T-helper 2 cell treated with Interferon-gamma antibody and Interleukin-4, amounts not matched to agents 5 μg/mL and 100 μg/mL, for 36 hours (primary cell): Measurements from ENCODE around the gene PLPPR2.
"Not testable (repeated sequence)": the region's sequence is repeated elsewhere in the genome, so short reads cannot be mapped to it uniquely, and the experiment has no call there.

Experiments
- DNase-seq: peaks from one replicate; pipeline ENCODE4 v3.0.0; 2021; ENCODE audit warnings: low spot score
- H3K27ac Mint-ChIP-seq: one replicate; pipeline ENCODE4 v1.8.0; 2021; ENCODE audit warnings: mild to moderate bottlenecking, mixed read lengths
- H3K27me3 Mint-ChIP-seq: one replicate; pipeline ENCODE4 v1.8.0; 2021; ENCODE audit warnings: low read depth, mixed read lengths
- H3K36me3 Mint-ChIP-seq: one replicate; pipeline ENCODE4 v1.8.0; 2021; ENCODE audit warnings: low read depth, mixed read lengths
- H3K4me1 Mint-ChIP-seq: one replicate; pipeline ENCODE4 v1.8.0; 2021; ENCODE audit warnings: low read depth, mixed read lengths
- H3K4me3 Mint-ChIP-seq: one replicate; pipeline ENCODE4 v1.8.0; 2022; ENCODE audit warnings: mild to moderate bottlenecking, moderate library complexity, mixed read lengths
- H3K9me3 Mint-ChIP-seq: one replicate; pipeline ENCODE4 v1.8.0; 2021; ENCODE audit warnings: mixed read lengths

PLPPR2 gene, protein sequence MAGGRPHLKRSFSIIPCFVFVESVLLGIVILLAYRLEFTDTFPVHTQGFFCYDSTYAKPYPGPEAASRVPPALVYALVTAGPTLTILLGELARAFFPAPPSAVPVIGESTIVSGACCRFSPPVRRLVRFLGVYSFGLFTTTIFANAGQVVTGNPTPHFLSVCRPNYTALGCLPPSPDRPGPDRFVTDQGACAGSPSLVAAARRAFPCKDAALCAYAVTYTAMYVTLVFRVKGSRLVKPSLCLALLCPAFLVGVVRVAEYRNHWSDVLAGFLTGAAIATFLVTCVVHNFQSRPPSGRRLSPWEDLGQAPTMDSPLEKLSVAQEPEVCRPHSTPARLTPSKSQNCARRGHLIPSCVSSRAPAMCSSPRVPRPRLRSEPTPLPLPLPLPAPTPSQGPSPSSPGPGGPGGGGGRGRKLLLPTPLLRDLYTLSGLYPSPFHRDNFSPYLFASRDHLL

GRCh38 chr19:11355160-11356073 lies at the start of gene PLPPR2:
TSS of gene PLPPR2 (plus strand) at chr19:11355432. CDS start at chr19:11357674, 2,242 bp downstream.
- Mint-ChIP-seq H3K4me3 (peak within 1 kb of the TSS; percentile 77), H3K27me3 (peaks cover 6% of the 10 kb centered on the region), H3K9me3 (no peaks in the 10 kb centered on the region), H3K4me1 (peaks cover 5% of the 10 kb centered on the region), H3K27ac (peak within 1 kb of the TSS; percentile 12), H3K36me3 (no peaks in the 10 kb centered on the region)
- peak; percentile 80 for DNase-seq

- H3K36me3 Mint-ChIP-seq = no peaks in the 10 kb centered on the region
- H3K4me1 Mint-ChIP-seq = no peaks in the 10 kb centered on the region
- no peak overlapping the region for H3K27ac Mint-ChIP-seq
- no peak for DNase-seq
- H3K27me3 Mint-ChIP-seq = peaks cover 11% of the 10 kb centered on the region
- H3K4me3 Mint-ChIP-seq = no peak overlapping the region
- H3K9me3 Mint-ChIP-seq = no peaks in the 10 kb centered on the region
Measured at GRCh38 chr19:11306337-11306736, 48.9 kb upstream of the PLPPR2 start.

DNA sequence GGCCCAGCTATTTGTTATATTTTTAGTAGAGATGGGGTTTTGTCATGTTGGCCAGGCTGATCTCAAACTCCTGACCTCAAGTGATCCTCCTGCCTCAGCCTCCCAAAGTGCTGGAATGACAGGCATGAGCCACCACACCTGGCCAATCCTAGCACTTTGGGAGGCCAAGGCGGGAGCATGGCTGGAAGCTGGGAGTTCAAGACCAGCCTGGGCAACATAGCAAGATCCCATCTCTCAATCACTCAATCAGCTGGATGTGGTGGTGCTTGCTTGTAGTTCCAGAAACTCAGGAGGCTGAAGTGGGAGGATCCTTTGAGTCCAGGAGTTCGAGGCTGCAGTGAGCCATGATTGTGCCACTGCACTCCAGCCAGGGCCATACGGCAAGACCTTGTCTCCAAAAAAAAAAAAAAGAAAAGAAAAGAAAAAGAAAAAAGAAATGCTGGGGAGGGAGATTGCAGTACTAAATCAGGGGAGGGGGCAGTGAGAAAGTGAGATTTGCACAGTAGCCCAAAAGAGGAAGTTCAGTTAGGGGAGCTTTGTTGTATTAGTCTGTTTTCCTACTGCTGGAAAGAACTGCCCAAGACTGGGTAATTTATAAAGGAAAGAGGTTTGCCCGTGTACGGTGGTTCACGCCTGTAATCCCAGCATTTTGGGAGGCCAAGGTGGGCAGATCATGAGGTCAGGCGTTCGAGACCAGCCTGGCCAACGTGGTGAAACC lies 34.8 kb upstream of the PLPPR2 start:
- not testable (repeated sequence) for H3K4me3 Mint-ChIP-seq, H3K9me3 Mint-ChIP-seq, H3K27me3 Mint-ChIP-seq, DNase-seq, H3K27ac Mint-ChIP-seq, H3K36me3 Mint-ChIP-seq
- peaks cover 29% of the 10 kb centered on the region for H3K4me1 Mint-ChIP-seq

DNA sequence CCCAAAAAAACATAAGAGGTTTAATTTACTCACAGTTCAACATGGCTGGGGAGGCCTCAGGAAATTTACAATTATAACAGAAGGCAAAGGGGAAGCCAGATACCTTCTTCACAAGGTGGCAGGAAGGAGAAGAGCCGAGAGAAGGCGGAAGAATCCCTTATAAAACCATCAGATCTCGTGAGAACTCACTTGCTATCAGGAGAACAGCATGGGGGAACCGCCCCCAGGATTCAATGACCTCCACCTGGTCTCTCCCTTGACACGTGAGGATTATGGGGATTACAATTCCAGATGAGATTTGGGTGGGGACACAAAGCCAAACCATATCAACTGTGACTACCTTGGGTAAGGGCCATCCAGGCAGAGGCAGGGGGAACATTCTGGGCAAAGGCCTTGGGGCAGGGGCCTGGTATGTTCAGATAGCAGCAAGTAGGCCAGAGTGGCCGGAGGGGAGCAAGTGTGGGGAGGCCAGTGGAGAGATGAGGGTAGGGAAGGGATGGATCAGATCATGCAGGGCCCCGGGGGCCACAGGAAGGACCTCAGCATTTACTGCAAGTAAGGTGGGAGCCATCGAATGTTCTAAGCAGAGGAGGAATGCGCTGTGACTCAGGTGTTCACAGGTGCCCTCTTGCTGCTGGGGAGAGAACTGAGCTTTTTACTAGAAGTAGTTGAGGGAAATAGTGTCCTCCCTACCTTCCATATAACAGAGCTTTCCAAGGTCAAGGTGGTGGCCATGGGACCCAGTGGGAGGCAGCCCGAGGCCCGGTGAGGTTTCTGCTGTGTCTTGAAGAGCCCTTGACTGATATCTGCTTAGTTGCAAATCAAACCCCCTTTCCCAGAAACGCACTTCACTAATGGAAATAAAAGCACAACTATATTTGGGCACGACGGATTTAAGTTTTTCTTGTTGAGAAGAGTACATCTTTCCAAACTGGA lies 33.8 kb upstream of the PLPPR2 start:
- Mint-ChIP-seq H3K4me1 (peaks cover 29% of the 10 kb centered on the region), H3K36me3 (peaks cover 4% of the 10 kb centered on the region), H3K27ac (no peak overlapping the region), H3K4me3 (no peak overlapping the region), H3K9me3 (no peaks in the 10 kb centered on the region), H3K27me3 (peaks cover 3% of the 10 kb centered on the region)
- no peak for DNase-seq

GRCh38 chr19:11322269-11323024 lies 32.8 kb upstream of the PLPPR2 start:
- Mint-ChIP-seq H3K4me3 (no peak overlapping the region), H3K9me3 (no peaks in the 10 kb centered on the region), H3K27me3 (peaks cover 3% of the 10 kb centered on the region), H3K4me1 (peaks cover 29% of the 10 kb centered on the region), H3K27ac (no peak overlapping the region), H3K36me3 (peaks cover 4% of the 10 kb centered on the region)
- DNase-seq = no peak

DNA sequence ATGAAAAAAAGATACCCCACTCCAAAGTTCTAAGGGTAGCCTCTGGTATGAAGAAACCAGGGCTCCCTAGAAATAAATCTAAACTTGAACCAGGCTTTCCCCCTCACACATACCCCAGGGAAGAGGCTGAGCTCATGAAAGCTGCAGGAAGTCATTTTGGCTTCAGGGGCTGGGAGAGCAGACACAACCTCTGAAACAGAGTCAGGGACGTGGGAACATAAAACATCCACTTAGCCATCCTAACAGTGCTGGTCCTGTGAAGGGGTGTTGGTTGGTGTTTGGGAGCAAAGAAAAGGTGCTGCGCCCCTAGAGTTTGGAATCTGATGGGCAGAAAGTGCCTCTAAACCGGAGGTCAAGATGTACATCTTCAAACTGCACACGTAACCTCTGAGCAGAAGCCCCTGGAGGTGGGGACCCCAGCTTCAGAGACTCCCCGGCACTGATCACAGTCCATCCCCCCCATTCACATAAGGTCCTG lies 31.6 kb upstream of the PLPPR2 start:
- H3K36me3 Mint-ChIP-seq = peaks cover 4% of the 10 kb centered on the region
- peak overlapping the region; percentile 91 for H3K27ac Mint-ChIP-seq
- no peak for DNase-seq
- H3K4me3 Mint-ChIP-seq = peak overlapping the region; percentile 77
- no peaks in the 10 kb centered on the region for H3K9me3 Mint-ChIP-seq
- no peaks in the 10 kb centered on the region for H3K27me3 Mint-ChIP-seq
- H3K4me1 Mint-ChIP-seq = peaks cover 26% of the 10 kb centered on the region

- Mint-ChIP-seq H3K27me3 (no peaks in the 10 kb centered on the region), H3K36me3 (peaks cover 4% of the 10 kb centered on the region), H3K27ac (peak overlapping the region; percentile 91), H3K4me3 (peak overlapping the region; percentile 77), H3K9me3 (no peaks in the 10 kb centered on the region), H3K4me1 (peaks cover 26% of the 10 kb centered on the region)
- peak; percentile 47 for DNase-seq
Measured at GRCh38 chr19:11324079-11324661, 31.1 kb upstream of the PLPPR2 start.

GRCh38 chr19:11324748-11325389 lies 30.4 kb upstream of the PLPPR2 start:
- Mint-ChIP-seq H3K4me3 (peak overlapping the region; percentile 77), H3K27me3 (no peaks in the 10 kb centered on the region), H3K27ac (peak overlapping the region; percentile 91), H3K4me1 (peaks cover 26% of the 10 kb centered on the region), H3K36me3 (peaks cover 4% of the 10 kb centered on the region), H3K9me3 (no peaks in the 10 kb centered on the region)
- no peak for DNase-seq

DNA sequence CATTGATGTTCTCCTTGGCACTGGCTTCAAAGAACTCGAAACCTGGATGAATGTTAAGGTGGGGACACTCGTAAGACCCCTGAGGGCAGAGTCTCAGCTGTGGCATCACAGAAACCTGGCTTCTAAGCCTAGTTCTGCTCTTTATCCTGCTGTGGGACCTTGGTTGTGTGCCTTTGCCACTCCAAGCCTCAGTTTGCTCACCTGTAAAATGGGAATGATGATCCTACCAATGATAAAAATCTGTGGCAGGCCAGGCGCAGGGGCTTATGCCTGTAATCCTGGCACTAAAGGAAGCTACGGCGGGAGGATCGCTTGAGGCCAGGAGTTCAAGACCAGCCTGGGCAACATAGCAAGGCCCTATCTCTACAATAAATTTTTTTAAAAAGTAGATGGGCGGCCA lies 29.7 kb upstream of the PLPPR2 start:
- Mint-ChIP-seq H3K4me1 (peaks cover 26% of the 10 kb centered on the region), H3K9me3 (no peaks in the 10 kb centered on the region), H3K27me3 (no peaks in the 10 kb centered on the region), H3K4me3 (no peak overlapping the region), H3K27ac (no peak overlapping the region), H3K36me3 (peaks cover 4% of the 10 kb centered on the region)
- no peak for DNase-seq

DNA sequence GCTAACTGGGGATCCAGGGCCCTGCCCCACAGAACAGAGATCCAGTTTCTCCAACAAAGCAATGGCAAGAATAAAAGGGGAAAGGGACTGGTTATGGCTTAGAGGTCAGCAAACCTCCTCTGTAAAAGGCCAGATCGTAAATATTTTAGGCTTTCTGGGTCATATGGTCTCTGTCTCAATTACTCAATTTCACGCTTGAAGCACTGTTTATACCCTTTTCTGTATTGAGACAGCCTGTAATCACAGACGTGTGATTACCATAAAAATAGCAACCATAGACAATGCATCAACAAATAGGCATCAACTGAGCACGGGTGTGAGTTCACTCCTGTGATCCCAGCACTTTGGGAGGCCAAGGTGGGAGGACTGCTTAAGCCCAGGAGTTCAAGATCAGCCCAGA lies 25.1 kb upstream of the PLPPR2 start:
- Mint-ChIP-seq H3K27ac (no peak overlapping the region), H3K36me3 (peaks cover 8% of the 10 kb centered on the region), H3K27me3 (no peaks in the 10 kb centered on the region), H3K4me1 (no peaks in the 10 kb centered on the region), H3K4me3 (no peak overlapping the region), H3K9me3 (no peaks in the 10 kb centered on the region)
- DNase-seq = no peak

- H3K4me3 Mint-ChIP-seq = no peak overlapping the region
- H3K27ac Mint-ChIP-seq = no peak overlapping the region
- no peaks in the 10 kb centered on the region for H3K9me3 Mint-ChIP-seq
- DNase-seq = no peak
- no peaks in the 10 kb centered on the region for H3K4me1 Mint-ChIP-seq
- H3K27me3 Mint-ChIP-seq = no peaks in the 10 kb centered on the region
- peaks cover 19% of the 10 kb centered on the region for H3K36me3 Mint-ChIP-seq
Measured at GRCh38 chr19:11331502-11331901, 23.7 kb upstream of the PLPPR2 start.

GRCh38 chr19:11332822-11333221 lies 22.4 kb upstream of the PLPPR2 start:
- Mint-ChIP-seq H3K27ac (no peak overlapping the region), H3K36me3 (peaks cover 22% of the 10 kb centered on the region), H3K27me3 (no peaks in the 10 kb centered on the region), H3K9me3 (no peaks in the 10 kb centered on the region), H3K4me3 (no peak overlapping the region), H3K4me1 (peaks cover 7% of the 10 kb centered on the region)
- no peak for DNase-seq
